HepG2 (cell line): ENCODE results near the gene LRBA. TPM values are rescaled to one million over a fixed set of nuclear protein-coding genes. Genes with fewer than 3 reads are reported as not detected.

Experiments used
- ATAC-seq: fragments of 200-7000 bp; cut with Tn5 transposase; 3 replicates; pipeline ENCODE4 v1.9.1; 2020; ENCODE audit warnings: mild to moderate bottlenecking, moderate library complexity
- BruUV-seq: library from RNA; stranded (reverse); fragments of 400-500 nt; replicated peaks from 2 replicates; lab custom pipeline; 2021; lab: Mats Ljungman, UMichigan
- CTCF ChIA-PET: fragments of 300-600 bp; formaldehyde crosslinking; extraction: SDS; loops from one replicate; lab custom pipeline; 2021; ENCODE audit warnings: low total read pairs, inconsistent platforms, low intra/inter-chr PET ratio; lab: Yijun Ruan, JAX
- POLR2A ChIA-PET: fragments of 350-600 bp; sonication (Branson Sonifier 250); formaldehyde crosslinking; loops from one replicate; lab custom pipeline; 2020; ENCODE audit warnings: antibody characterized with exemption, inconsistent platforms; lab: Yijun Ruan, JAX
- DNase-seq: peaks from one replicate; pipeline ENCODE4 v3.0.0-alpha.2; 2015; ENCODE audit warnings: low spot score
- FAIRE-seq: peaks from 3 replicates; lab custom pipeline; 2011; peaks lifted over from hg19 to GRCh38; lab: Jason Lieb, UNC
- H2AFZ ChIP-seq: one replicate; pipeline ENCODE4 v1.6.1; 2011; ENCODE audit warnings: low read length, inconsistent platforms
- H3K27ac ChIP-seq: fragments of 300-600 bp; 3 replicates; pipeline ENCODE4 v1.8.0; 2011; ENCODE audit warnings: mixed run types, mild to moderate bottlenecking, mixed read lengths, low read length, inconsistent platforms; ENCODE audit not compliant: insufficient read depth; ENCODE audit errors: extremely low read length
- H3K27me3 ChIP-seq, 2 experiments: fragments of 200-600 bp in 1 of 2; 2 replicates in 1 of 2; 3 replicates in 1 of 2; pipeline versions ENCODE4 v1.6.0 to v1.8.0; 2011; ENCODE audit warnings: low read length in 2 of 2, mild to moderate bottlenecking in 2 of 2, moderate library complexity in 2 of 2, inconsistent platforms in 1 of 2; ENCODE audit not compliant: insufficient read depth in 2 of 2, control insufficient read depth in 1 of 2
- H3K36me3 ChIP-seq, 2 experiments: fragments of 200-600 bp in 1 of 2; replicated peaks in 1 of 2; 2 replicates in 1 of 2; 3 replicates in 1 of 2; pipeline versions ENCODE4 v1.5.1 to v1.8.0; 2011; ENCODE audit warnings: low read length in 2 of 2, inconsistent platforms in 1 of 2; ENCODE audit not compliant: insufficient read depth in 2 of 2, control insufficient read depth in 1 of 2
- H3K4me1 ChIP-seq: 2 replicates; pipeline ENCODE4 v1.5.1; 2012; ENCODE audit warnings: low read length, inconsistent platforms; ENCODE audit not compliant: insufficient read depth
- H3K4me2 ChIP-seq: 2 replicates; pipeline ENCODE4 v1.6.0; 2011; ENCODE audit warnings: low read depth, low read length, inconsistent platforms
- H3K4me3 ChIP-seq, 3 experiments: fragments of 200-600 bp in 1 of 3; sonication (generic), shearing (Covaris generic) in 1 of 3; replicated peaks in 1 of 3; 2 replicates each; pipeline ENCODE4 v1.5.1; 2011 to 2016; ENCODE audit warnings: low read length in 3 of 3, inconsistent platforms in 2 of 3, low read depth in 2 of 3, mild to moderate bottlenecking in 2 of 3, control low read depth in 1 of 3, mixed read lengths in 1 of 3; ENCODE audit not compliant: insufficient read depth in 1 of 3
- H3K79me2 ChIP-seq: one replicate; pipeline ENCODE4 v1.6.1; 2011; ENCODE audit warnings: low read length, inconsistent platforms; ENCODE audit not compliant: insufficient read depth
- H3K9ac ChIP-seq: 2 replicates; pipeline ENCODE4 v1.6.0; 2011; ENCODE audit warnings: mild to moderate bottlenecking, low read depth, low read length, inconsistent platforms; ENCODE audit not compliant: insufficient read depth
- H3K9me3 ChIP-seq: 2 replicates; pipeline ENCODE4 v1.5.1; 2012; ENCODE audit warnings: mild to moderate bottlenecking, low read length
- H4K20me1 ChIP-seq: 2 replicates; pipeline ENCODE4 v1.6.0; 2011; ENCODE audit warnings: inconsistent platforms, mild to moderate bottlenecking, low read length, moderate library complexity; ENCODE audit not compliant: insufficient read depth
- DMAP1 ChIP-seq: IDR thresholded peaks from 2 replicates; pipeline ENCODE4 v1.6.1; 2016
- GATA4 ChIP-seq: sonication (generic); IDR thresholded peaks from 2 replicates; pipeline ENCODE4 v1.6.1; 2016; ENCODE audit warnings: antibody characterized with exemption, low read depth, borderline replicate concordance
- JDP2 ChIP-seq: sonication (generic); formaldehyde crosslinking; IDR thresholded peaks from 2 replicates; pipeline ENCODE4 v1.8.1; 2022; ENCODE audit warnings: missing genetic modification reagents, borderline replicate concordance
- NCOR1 ChIP-seq: fragments of 200-600 bp; sonication (generic); IDR thresholded peaks from 2 replicates; pipeline ENCODE4 v1.7.0; 2017; ENCODE audit warnings: antibody characterized with exemption, low read length, borderline replicate concordance
- PPARG ChIP-seq: conservative IDR thresholded peaks from 2 replicates; pipeline ENCODE4 v1.6.1; 2016; ENCODE audit warnings: missing biosample characterization, missing genetic modification reagents
- ZNF350 ChIP-seq: sonication (generic); formaldehyde crosslinking; IDR thresholded peaks from 2 replicates; pipeline ENCODE4 v1.4.0; 2020; ENCODE audit warnings: mild to moderate bottlenecking, low read depth, missing genetic modification reagents, borderline replicate concordance
- WGBS: methylation state at CpG from one replicate; pipeline ENCODE4 v1.1.6; 2017; ENCODE audit warnings: low lambda C conversion rate; 5-methylcytosine and 5-hydroxymethylcytosine counted together
- in situ Hi-C: cut with HindIII; loops from 2 replicates; pipeline ENCODE4 v1.10.0; 2017; ENCODE audit warnings: low pct_unique_long_range_greater_than_20kb; ENCODE audit not compliant: extremely low pct_ligation_motif_present
- intact Hi-C: fragments of 100-400 bp; cut with micrococcal nuclease; formaldehyde crosslinking; loops from one replicate; pipeline ENCODE4 v1.10.0; 2022; ENCODE audit not compliant: unreplicated experiment
- polyA plus RNA-seq, 8 experiments: library from polyadenylated mRNA; depleted of rRNA in 3 of 8; stranded (reverse) in 7 of 8; unstranded in 1 of 8; fragments of >200 nt; fragmentation: Illumina TruSeq in 4 of 8; extraction: Trizol in 4 of 8; gene quantifications; 2 replicates each; pipeline versions ENCODE4 v1.2.1 to v1.2.3, GENCODE V29; 2011 to 2016; ENCODE audit warnings: low read depth in 4 of 8, missing spikeins in 1 of 8, mixed read lengths in 1 of 8; ENCODE audit not compliant: insufficient read depth in 1 of 8
- total RNA-seq, 5 experiments: library from RNA; depleted of rRNA; stranded (reverse); fragments of >200 nt; fragmentation: Illumina TruSeq; extraction: Trizol; gene quantifications; 2 replicates each; pipeline ENCODE4 v1.2.3, GENCODE V29; 2016; ENCODE audit warnings: low read depth in 1 of 5
- TF ChIP-seq, protein P1 (sequence below), 2 experiments: fragments of 450-650 bp in 1 of 2; sonication (generic) in 1 of 2; formaldehyde crosslinking; IDR thresholded peaks; 2 replicates each; pipeline versions ENCODE4 v1.5.0 to v1.8.0; 2020 to 2022; ENCODE audit warnings: mild to moderate bottlenecking in 1 of 2, missing genetic modification reagents in 1 of 2
- TF ChIP-seq, protein P2 (sequence below): sonication (generic); formaldehyde crosslinking; IDR thresholded peaks from 2 replicates; pipeline ENCODE4 v1.4.0; 2020; ENCODE audit warnings: low read depth, mild to moderate bottlenecking, missing genetic modification reagents

LRBA gene
- total and polyA plus RNA-seq, 2 of the 13 experiments (the other 11 are each of a cell fraction or from before 2014, with no cell fraction given) = 21.0 to 37.2 TPM

DNA sequence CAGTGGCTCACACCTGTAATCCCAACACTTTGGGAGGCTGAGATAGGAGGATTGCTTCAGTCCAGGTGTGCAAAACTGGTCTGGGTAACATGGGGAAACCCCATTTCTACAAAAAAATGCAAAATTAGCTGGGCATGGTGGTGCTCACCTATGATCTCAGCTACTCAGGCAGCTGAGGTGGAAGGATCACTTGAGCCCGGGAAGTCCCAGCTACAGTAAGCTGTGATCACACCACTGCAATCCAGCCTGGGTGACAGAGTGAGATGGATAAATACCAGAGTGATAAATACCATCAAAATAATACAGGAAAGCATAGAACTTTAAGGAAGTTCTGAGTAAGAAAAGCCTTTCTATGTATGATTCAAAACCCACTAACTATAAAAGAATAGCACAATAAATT lies 52.8 kb downstream of the LRBA start:
- ATAC-seq (no peak), DNase-seq (no peak), FAIRE-seq (no peak)
- Histone ChIP-seq H3K27ac (no peak overlapping the region), H3K27me3 (no peaks in the 10 kb centered on the region), H4K20me1 (peaks cover 7% of the 10 kb centered on the region; the same call in 1 of the 2 replicates), H3K4me3 (no peak overlapping the region), H3K9ac (no peak overlapping the region), H3K4me1 (no peaks in the 10 kb centered on the region), H3K36me3 (no peaks in the 10 kb centered on the region), H3K79me2 (peaks cover 14% of the 10 kb centered on the region), H3K4me2 (no peak overlapping the region), H3K9me3 (peaks cover 18% of the 10 kb centered on the region), H2AFZ (no peak overlapping the region)
- in situ Hi-C loops = no loop called here
- BruUV-seq = no TSS peak
- 90% methylated on average over 1 of the region's 1 CpG for WGBS
- POLR2A ChIA-PET = no interaction called here
- CTCF ChIA-PET = no interaction called here
- intact Hi-C loops = no loop called here
- TF ChIP-seq NCOR1 (no peak), JDP2 (CRISPR knock-in tag) (no peak), PPARG (CRISPR knock-in tag) (no peak), GATA4 (no peak), ZNF350 (CRISPR knock-in tag) (no peak), DMAP1 (CRISPR knock-in tag) (no peak)
- TF ChIP-seq, protein P1, sequence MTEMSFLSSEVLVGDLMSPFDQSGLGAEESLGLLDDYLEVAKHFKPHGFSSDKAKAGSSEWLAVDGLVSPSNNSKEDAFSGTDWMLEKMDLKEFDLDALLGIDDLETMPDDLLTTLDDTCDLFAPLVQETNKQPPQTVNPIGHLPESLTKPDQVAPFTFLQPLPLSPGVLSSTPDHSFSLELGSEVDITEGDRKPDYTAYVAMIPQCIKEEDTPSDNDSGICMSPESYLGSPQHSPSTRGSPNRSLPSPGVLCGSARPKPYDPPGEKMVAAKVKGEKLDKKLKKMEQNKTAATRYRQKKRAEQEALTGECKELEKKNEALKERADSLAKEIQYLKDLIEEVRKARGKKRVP (CRISPR knock-in tag; IDR thresholded peaks at IDR 0.05) = no peak
- TF ChIP-seq, protein P2, sequence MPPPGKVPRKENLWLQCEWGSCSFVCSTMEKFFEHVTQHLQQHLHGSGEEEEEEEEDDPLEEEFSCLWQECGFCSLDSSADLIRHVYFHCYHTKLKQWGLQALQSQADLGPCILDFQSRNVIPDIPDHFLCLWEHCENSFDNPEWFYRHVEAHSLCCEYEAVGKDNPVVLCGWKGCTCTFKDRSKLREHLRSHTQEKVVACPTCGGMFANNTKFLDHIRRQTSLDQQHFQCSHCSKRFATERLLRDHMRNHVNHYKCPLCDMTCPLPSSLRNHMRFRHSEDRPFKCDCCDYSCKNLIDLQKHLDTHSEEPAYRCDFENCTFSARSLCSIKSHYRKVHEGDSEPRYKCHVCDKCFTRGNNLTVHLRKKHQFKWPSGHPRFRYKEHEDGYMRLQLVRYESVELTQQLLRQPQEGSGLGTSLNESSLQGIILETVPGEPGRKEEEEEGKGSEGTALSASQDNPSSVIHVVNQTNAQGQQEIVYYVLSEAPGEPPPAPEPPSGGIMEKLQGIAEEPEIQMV = no peak
